Activated CD8-positive, alpha-beta T cell treated with anti-CD3 and anti-CD28 coated beads for 36 hours (primary cell): ENCODE results near the gene ECE1. TPM values are rescaled to one million over a fixed set of nuclear protein-coding genes. Genes with fewer than 3 reads are reported as not detected.

ENCODE experiments used
- ATAC-seq: fragments of 200-7000 bp; cut with Tn5 transposase; one replicate; pipeline ENCODE4 v1.10.0; 2021; ENCODE audit warnings: mild to moderate bottlenecking, moderate library complexity
- CTCF ChIA-PET: fragments of 350-600 bp; sonication (Branson Sonifier 250); formaldehyde crosslinking; loops from one replicate; lab custom pipeline; 2021; ENCODE audit warnings: antibody characterized with exemption; lab: Charles Lee
- POLR2A ChIA-PET: fragments of 350-600 bp; sonication (Branson Sonifier 250); formaldehyde crosslinking; loops from one replicate; lab custom pipeline; 2021; ENCODE audit warnings: antibody characterized with exemption; lab: Charles Lee
- DNase-seq: peaks from one replicate; pipeline ENCODE4 v3.0.0-alpha.2; 2020
- H3K27ac Mint-ChIP-seq: one replicate; pipeline ENCODE4 v1.8.0; 2021; ENCODE audit warnings: mild to moderate bottlenecking, mixed read lengths
- H3K27me3 Mint-ChIP-seq: one replicate; pipeline ENCODE4 v1.8.0; 2021; ENCODE audit warnings: mixed read lengths
- H3K36me3 Mint-ChIP-seq: one replicate; pipeline ENCODE4 v1.8.0; 2021; ENCODE audit warnings: low read depth, mixed read lengths
- H3K4me1 Mint-ChIP-seq: one replicate; pipeline ENCODE4 v1.8.0; 2021; ENCODE audit warnings: low read depth, mixed read lengths
- H3K4me3 Mint-ChIP-seq: one replicate; pipeline ENCODE4 v1.8.0; 2021; ENCODE audit warnings: mild to moderate bottlenecking, moderate library complexity, mixed read lengths
- H3K9me3 Mint-ChIP-seq: one replicate; pipeline ENCODE4 v1.8.0; 2021; ENCODE audit warnings: mixed read lengths
- intact Hi-C: fragments of 100-400 bp; cut with micrococcal nuclease; formaldehyde crosslinking; loops from one replicate; pipeline ENCODE4 v1.10.0; 2022
- total RNA-seq, 2 experiments: library from RNA; stranded (reverse); gene quantifications; one replicate each; pipeline ENCODE4 v1.2.3, GENCODE V29; 2021
- TF ChIP-seq, protein P1 (sequence below): fragments of 200-600 bp; IDR thresholded peaks from one replicate; pipeline ENCODE4 v1.8.0; 2022; ENCODE audit warnings: antibody characterized with exemption, mild to moderate bottlenecking

The ECE1 gene
- total RNA-seq, 2 experiments from 2014 or later = 118 to 127 TPM

- intact Hi-C loops = no loop called here
- Mint-ChIP-seq H3K4me3 (no peak overlapping the region), H3K36me3 (peaks cover 46% of the 10 kb centered on the region), H3K27me3 (no peaks in the 10 kb centered on the region), H3K4me1 (peaks cover 2% of the 10 kb centered on the region), H3K27ac (no peak overlapping the region), H3K9me3 (no peaks in the 10 kb centered on the region)
- ATAC-seq (no peak), DNase-seq (no peak)
- POLR2A ChIA-PET = interaction anchor here (1.2 to 1.4 kb wide), 2 partner anchors 13 to 97 kb away, joined by 4 to 5 read pairs; no protein-coding TSS in a partner anchor
- CTCF ChIA-PET = interaction anchor here (0.6 to 4.5 kb wide), 12 partner anchors 9 to 225 kb away, joined by 3 to 32 read pairs (median 3); no protein-coding TSS in a partner anchor
- TF ChIP-seq, protein P1, sequence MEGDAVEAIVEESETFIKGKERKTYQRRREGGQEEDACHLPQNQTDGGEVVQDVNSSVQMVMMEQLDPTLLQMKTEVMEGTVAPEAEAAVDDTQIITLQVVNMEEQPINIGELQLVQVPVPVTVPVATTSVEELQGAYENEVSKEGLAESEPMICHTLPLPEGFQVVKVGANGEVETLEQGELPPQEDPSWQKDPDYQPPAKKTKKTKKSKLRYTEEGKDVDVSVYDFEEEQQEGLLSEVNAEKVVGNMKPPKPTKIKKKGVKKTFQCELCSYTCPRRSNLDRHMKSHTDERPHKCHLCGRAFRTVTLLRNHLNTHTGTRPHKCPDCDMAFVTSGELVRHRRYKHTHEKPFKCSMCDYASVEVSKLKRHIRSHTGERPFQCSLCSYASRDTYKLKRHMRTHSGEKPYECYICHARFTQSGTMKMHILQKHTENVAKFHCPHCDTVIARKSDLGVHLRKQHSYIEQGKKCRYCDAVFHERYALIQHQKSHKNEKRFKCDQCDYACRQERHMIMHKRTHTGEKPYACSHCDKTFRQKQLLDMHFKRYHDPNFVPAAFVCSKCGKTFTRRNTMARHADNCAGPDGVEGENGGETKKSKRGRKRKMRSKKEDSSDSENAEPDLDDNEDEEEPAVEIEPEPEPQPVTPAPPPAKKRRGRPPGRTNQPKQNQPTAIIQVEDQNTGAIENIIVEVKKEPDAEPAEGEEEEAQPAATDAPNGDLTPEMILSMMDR = no peak
Measured at GRCh38 chr1:21245688-21246229, 44.5 kb downstream of the ECE1 start.

GRCh38 chr1:21244986-21245687 lies 45.1 kb downstream of the ECE1 start:
- CTCF ChIA-PET = interaction anchor here (0.6 to 4.5 kb wide), 12 partner anchors 10 to 226 kb away, joined by 3 to 32 read pairs (median 3); no protein-coding TSS in a partner anchor
- Mint-ChIP-seq H3K27me3 (no peaks in the 10 kb centered on the region), H3K9me3 (no peaks in the 10 kb centered on the region), H3K27ac (no peak overlapping the region), H3K4me1 (peaks cover 2% of the 10 kb centered on the region), H3K4me3 (no peak overlapping the region), H3K36me3 (peaks cover 45% of the 10 kb centered on the region)
- ATAC-seq (no peak), DNase-seq (no peak)
- POLR2A ChIA-PET = interaction anchor here (1.2 to 1.4 kb wide), 2 partner anchors 12 to 98 kb away, joined by 4 to 5 read pairs; no protein-coding TSS in a partner anchor
- intact Hi-C loops = no loop called here
- TF ChIP-seq, protein P1 = peak; percentile 43

DNA sequence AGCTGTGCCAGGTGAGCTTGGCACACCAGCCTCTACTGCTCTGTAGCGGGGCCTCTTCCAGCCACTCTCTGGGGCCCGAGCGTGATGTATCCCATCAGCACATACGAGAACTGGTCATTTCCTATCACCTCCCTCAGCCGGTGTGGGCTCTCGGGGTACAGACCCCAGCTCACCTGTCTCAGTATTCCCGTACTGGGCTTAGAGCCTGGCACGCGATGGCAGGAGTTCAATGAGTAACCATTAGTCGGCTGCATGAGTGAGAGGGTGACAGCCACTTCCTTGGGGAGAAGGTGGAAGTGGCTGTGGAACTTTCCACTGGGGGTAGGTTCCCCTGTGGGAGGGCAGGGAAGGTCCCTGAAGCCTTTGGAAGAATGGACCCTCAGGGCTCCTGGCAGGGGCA lies 46.1 kb downstream of the ECE1 start:
- no peak overlapping the region for H3K27ac Mint-ChIP-seq
- no peaks in the 10 kb centered on the region for H3K27me3 Mint-ChIP-seq
- H3K9me3 Mint-ChIP-seq = no peaks in the 10 kb centered on the region
- ChIA-PET POLR2A (interaction anchor here (1.4 kb wide), 1 partner anchor 98 kb away, joined by 4 read pairs; no protein-coding TSS in a partner anchor), CTCF (interaction anchor here (1.2 to 3.9 kb wide), 5 partner anchors 11 to 124 kb away, joined by 3 to 28 read pairs (median 9); no protein-coding TSS in a partner anchor)
- intact Hi-C loops = no loop called here
- TF ChIP-seq, protein P1 = no peak
- ATAC-seq = no peak
- no peak overlapping the region for H3K4me3 Mint-ChIP-seq
- H3K4me1 Mint-ChIP-seq = peaks cover 4% of the 10 kb centered on the region
- DNase-seq = no peak
- H3K36me3 Mint-ChIP-seq = peaks cover 43% of the 10 kb centered on the region

DNA sequence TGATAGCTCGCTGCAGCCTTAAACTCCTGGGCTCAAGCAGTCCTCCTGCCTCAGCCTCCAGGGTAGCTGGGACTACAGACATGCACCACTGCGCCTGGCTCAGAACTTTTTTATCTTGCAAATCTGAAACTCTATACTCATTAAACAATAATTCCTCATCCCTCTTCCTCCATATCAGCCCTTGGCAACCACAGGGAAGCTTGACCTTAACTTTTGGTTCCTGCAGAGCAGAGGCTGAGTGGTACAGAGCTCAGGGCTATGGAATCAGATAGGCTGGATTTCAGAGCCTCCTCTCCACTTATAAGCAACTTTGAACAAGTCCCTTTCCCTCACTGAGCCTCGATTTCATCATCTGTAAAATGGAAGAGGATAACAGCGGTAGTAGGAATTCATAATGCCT lies 47.4 kb downstream of the ECE1 start:
- Mint-ChIP-seq H3K36me3 (peaks cover 51% of the 10 kb centered on the region), H3K27me3 (no peaks in the 10 kb centered on the region), H3K27ac (no peak overlapping the region), H3K4me3 (no peak overlapping the region), H3K9me3 (no peaks in the 10 kb centered on the region), H3K4me1 (peaks cover 6% of the 10 kb centered on the region)
- no peak for DNase-seq
- intact Hi-C loops = no loop called here
- ChIA-PET CTCF (interaction anchor here (0.9 to 3.9 kb wide), 5 partner anchors 9 to 27 kb away, joined by 3 to 28 read pairs (median 9); no protein-coding TSS in a partner anchor), POLR2A (no interaction called here)
- TF ChIP-seq, protein P1 = no peak
- ATAC-seq = no peak
